H9 (cell line): ENCODE data around the gene POU3F2. TPM values are rescaled to one million over a fixed set of nuclear protein-coding genes. Genes with fewer than 3 reads are reported as not detected.
A peak's percentile ranks its signal among the peaks of the same experiment; 100 is the strongest.

Source experiments
- DNase-seq: peaks from one replicate; pipeline ENCODE4 v3.0.0-alpha.2; 2017
- H2AFZ ChIP-seq: one replicate; pipeline ENCODE4 v1.6.1; 2013; ENCODE audit warnings: mild to moderate bottlenecking, low read length, control low read depth, moderate library complexity
- H2AK5ac ChIP-seq: 2 replicates; pipeline ENCODE4 v1.6.1; 2013; ENCODE audit warnings: low read length, control low read depth, mixed read lengths; ENCODE audit not compliant: insufficient read length
- H2BK120ac ChIP-seq: one replicate; pipeline ENCODE4 v1.6.1; 2013; ENCODE audit warnings: low read depth, mild to moderate bottlenecking, low read length, control low read depth, inconsistent platforms; ENCODE audit not compliant: poor library complexity, severe bottlenecking
- H2BK12ac ChIP-seq: 2 replicates; pipeline ENCODE4 v1.6.1; 2013; ENCODE audit warnings: low read length, control low read depth, mixed read lengths, low read depth; ENCODE audit not compliant: insufficient read length
- H2BK15ac ChIP-seq: 2 replicates; pipeline ENCODE4 v1.6.1; 2013; ENCODE audit warnings: low read depth, low read length, control low read depth
- H2BK20ac ChIP-seq: one replicate; pipeline ENCODE4 v1.6.1; 2013; ENCODE audit warnings: low read depth, mild to moderate bottlenecking, low read length, control low read depth, inconsistent platforms; ENCODE audit not compliant: poor library complexity, severe bottlenecking
- H2BK5ac ChIP-seq: 2 replicates; pipeline ENCODE4 v1.6.1; 2013; ENCODE audit warnings: low read length, control low read depth, mixed read lengths; ENCODE audit not compliant: insufficient read length
- H3K14ac ChIP-seq: 2 replicates; pipeline ENCODE4 v1.6.1; 2013; ENCODE audit warnings: low read length, control low read depth; ENCODE audit not compliant: insufficient read depth
- H3K18ac ChIP-seq: 2 replicates; pipeline ENCODE4 v1.6.1; 2013; ENCODE audit warnings: low read depth, mild to moderate bottlenecking, mixed read lengths, low read length, control low read depth; ENCODE audit not compliant: insufficient read length
- H3K23ac ChIP-seq: 2 replicates; pipeline ENCODE4 v1.6.1; 2013; ENCODE audit warnings: low read length, control low read depth, mixed read lengths, low read depth; ENCODE audit not compliant: insufficient read length
- H3K23me2 ChIP-seq: 2 replicates; pipeline ENCODE4 v1.6.1; 2013; ENCODE audit warnings: low read depth, mild to moderate bottlenecking, mixed read lengths, low read length, control low read depth; ENCODE audit not compliant: insufficient read length, poor library complexity, severe bottlenecking
- H3K27ac ChIP-seq: 2 replicates; pipeline ENCODE4 v1.5.1; 2013; ENCODE audit warnings: low read length, control low read depth, mixed read lengths, low read depth; ENCODE audit not compliant: insufficient read length
- H3K27me3 ChIP-seq: 2 replicates; pipeline ENCODE4 v1.6.1; 2013; ENCODE audit warnings: low read length, control low read depth, inconsistent platforms; ENCODE audit not compliant: insufficient read depth
- H3K4ac ChIP-seq: 2 replicates; pipeline ENCODE4 v1.6.1; 2013; ENCODE audit warnings: low read depth, mild to moderate bottlenecking, control low read depth, inconsistent platforms, low read length, moderate library complexity
- H3K4me1 ChIP-seq: 2 replicates; pipeline ENCODE4 v1.6.1; 2013; ENCODE audit warnings: low read length, control low read depth, inconsistent platforms; ENCODE audit not compliant: insufficient read depth
- H3K4me2 ChIP-seq: 2 replicates; pipeline ENCODE4 v1.6.1; 2013; ENCODE audit warnings: low read length, control low read depth, mixed read lengths; ENCODE audit not compliant: insufficient read length, insufficient read depth
- H3K56ac ChIP-seq: 2 replicates; pipeline ENCODE4 v1.6.1; 2013; ENCODE audit warnings: low read depth, mild to moderate bottlenecking, mixed read lengths, low read length, control low read depth; ENCODE audit not compliant: insufficient read length
- H3K79me1 ChIP-seq: 2 replicates; pipeline ENCODE4 v1.6.1; 2013; ENCODE audit warnings: low read depth, mild to moderate bottlenecking, moderate library complexity, low read length, control low read depth, inconsistent platforms; ENCODE audit not compliant: insufficient read depth, poor library complexity, severe bottlenecking
- H3K79me2 ChIP-seq: 2 replicates; pipeline ENCODE4 v1.6.1; 2013; ENCODE audit warnings: low read length, control low read depth, inconsistent platforms; ENCODE audit not compliant: insufficient read depth
- H3K9ac ChIP-seq: 2 replicates; pipeline ENCODE4 v1.6.1; 2013; ENCODE audit warnings: low read length, control low read depth, mixed read lengths; ENCODE audit not compliant: insufficient read length; ENCODE audit errors: extremely low read depth
- H3K9me3 ChIP-seq: one replicate; pipeline ENCODE4 v1.6.1; 2013; ENCODE audit warnings: low read depth, low read length, inconsistent platforms; ENCODE audit not compliant: control insufficient read depth
- H3T11ph ChIP-seq: one replicate; pipeline ENCODE4 v1.6.1; 2013; ENCODE audit warnings: mild to moderate bottlenecking, low read length, control low read depth, inconsistent platforms
- H4K20me1 ChIP-seq: one replicate; pipeline ENCODE4 v1.6.1; 2013; ENCODE audit not compliant: control insufficient read depth, insufficient read length, insufficient read depth
- H4K5ac ChIP-seq: 2 replicates; pipeline ENCODE4 v1.6.1; 2013; ENCODE audit warnings: low read depth, mild to moderate bottlenecking, mixed read lengths, low read length, control low read depth; ENCODE audit not compliant: insufficient read length
- H4K8ac ChIP-seq: replicated peaks from 2 replicates; pipeline ENCODE4 v1.6.1; 2013; ENCODE audit warnings: low read length, control low read depth, mixed read lengths, low read depth; ENCODE audit not compliant: insufficient read length
- H4K91ac ChIP-seq: 2 replicates; pipeline ENCODE4 v1.6.1; 2013; ENCODE audit warnings: low read depth, mild to moderate bottlenecking, moderate library complexity, mixed read lengths, low read length, control low read depth; ENCODE audit not compliant: insufficient read length
- H3K27ac Mint-ChIP-seq, 3 experiments: 2 replicates in 2 of 3; 3 replicates in 1 of 3; pipeline ENCODE4 v1.8.0; 2020 to 2021; ENCODE audit warnings: mixed read lengths in 3 of 3, mild to moderate bottlenecking in 1 of 3, moderate library complexity in 1 of 3
- H3K27me3 Mint-ChIP-seq: 2 replicates; pipeline ENCODE4 v1.8.0; 2021; ENCODE audit warnings: low read depth, mild to moderate bottlenecking, moderate library complexity, mixed read lengths
- H3K36me3 Mint-ChIP-seq, 3 experiments: 2 replicates in 2 of 3; 3 replicates in 1 of 3; pipeline ENCODE4 v1.8.0; 2020 to 2021; ENCODE audit warnings: low read depth in 3 of 3, mixed read lengths in 3 of 3; ENCODE audit not compliant: insufficient read depth in 1 of 3
- H3K4me1 Mint-ChIP-seq, 2 experiments: 2 replicates each; pipeline ENCODE4 v1.8.0; 2020; ENCODE audit warnings: mixed read lengths in 2 of 2
- H3K4me3 Mint-ChIP-seq, 2 experiments: 2 replicates in 1 of 2; 3 replicates in 1 of 2; pipeline ENCODE4 v1.8.0; 2020 to 2021; ENCODE audit warnings: mild to moderate bottlenecking in 2 of 2, mixed read lengths in 2 of 2, moderate library complexity in 1 of 2
- H3K9me3 Mint-ChIP-seq, 2 experiments: 2 replicates in 1 of 2; 3 replicates in 1 of 2; pipeline ENCODE4 v1.8.0; 2020; ENCODE audit warnings: mild to moderate bottlenecking in 2 of 2, mixed read lengths in 2 of 2, moderate library complexity in 1 of 2
- CTCF ChIP-seq: fragments of 200-600 bp; sonication (generic); conservative IDR thresholded peaks from 3 replicates; pipeline ENCODE4 v1.8.0; 2021; ENCODE audit warnings: antibody characterized with exemption, mild to moderate bottlenecking
- WGBS: extraction: QIAGEN DNeasy Blood & Tissue Kit; methylation state at CpG from one replicate; pipeline ENCODE4 v1.1.7; 2013; ENCODE audit warnings: missing lambda C conversion rate, low lambda C conversion rate, mixed read lengths; ENCODE audit not compliant: insufficient read length; ENCODE audit errors: extremely low coverage; 5-methylcytosine and 5-hydroxymethylcytosine counted together
- total RNA-seq: library from RNA; stranded (reverse); gene quantifications from 2 replicates; pipeline ENCODE4 v1.2.1, GENCODE V29; 2021

The POU3F2 gene
- total RNA-seq, 1 experiment from 2014 or later: 0.09 TPM

- Histone ChIP-seq H3K9me3 (no peaks in the 10 kb centered on the region), H3K4me1 (peaks cover 10% of the 10 kb centered on the region; the same call in 1 of the 2 replicates), H3K23me2 (peaks cover 29% of the 10 kb centered on the region), H3K79me1 (no peaks in the 10 kb centered on the region), H3K27ac (no peak overlapping the region), H2BK20ac (no peak overlapping the region), H3T11ph (no peak overlapping the region), H3K79me2 (no peaks in the 10 kb centered on the region), H2BK5ac (no peak overlapping the region), H3K56ac (no peak overlapping the region), H2AFZ (no peak overlapping the region), H2BK120ac (no peak overlapping the region), H3K23ac (no peak overlapping the region), H4K8ac (no peak overlapping the region), H3K27me3 (peaks cover 78% of the 10 kb centered on the region), H2BK15ac (no peak overlapping the region), H3K4ac (no peak overlapping the region), H2BK12ac (no peak overlapping the region), H3K4me2 (peak overlapping the region; percentile 75), H3K14ac (no peak overlapping the region), H3K9ac (no peak overlapping the region), H3K18ac (no peak overlapping the region), H4K20me1 (no peaks in the 10 kb centered on the region), H4K91ac (no peak overlapping the region), H2AK5ac (no peak overlapping the region), H4K5ac (no peak overlapping the region)
- H3K36me3 Mint-ChIP-seq: no peaks in the 10 kb centered on the region; a peak in 1 of 7 replicates
- no peak overlapping the region for H3K27ac Mint-ChIP-seq
- peaks cover 40 to 57% of the 10 kb centered on the region in 2 experiments for H3K4me1 Mint-ChIP-seq
- DNase-seq: peak; percentile 54
- peaks cover 0 to 7% of the 10 kb centered on the region in 2 experiments; a peak in 3 of 5 replicates for H3K9me3 Mint-ChIP-seq
- H3K27me3 Mint-ChIP-seq: peaks cover 98% of the 10 kb centered on the region
- whole genome bisulfite sequencing: no CpG with 5 or more reads among the region's 42 CpGs
- TF ChIP-seq CTCF: no peak; the same call in 2 of the 3 replicates
- peak overlapping the region; percentile 71 to 85 for H3K4me3 Mint-ChIP-seq
Observed at GRCh38 chr6:98833307-98834059, 891 bp upstream of the POU3F2 start.
